Stimulated activated CD8-positive, alpha-beta memory T cell treated with anti-CD3 and anti-CD28 coated beads, Interleukin-4, amount 100 ng/mL, for 48 hours (primary cell): ENCODE results near the gene COL11A2.

Experiments used
- DNase-seq: peaks from one replicate; pipeline ENCODE4 v3.0.0-alpha.2; 2020

COL11A2 gene

DNA sequence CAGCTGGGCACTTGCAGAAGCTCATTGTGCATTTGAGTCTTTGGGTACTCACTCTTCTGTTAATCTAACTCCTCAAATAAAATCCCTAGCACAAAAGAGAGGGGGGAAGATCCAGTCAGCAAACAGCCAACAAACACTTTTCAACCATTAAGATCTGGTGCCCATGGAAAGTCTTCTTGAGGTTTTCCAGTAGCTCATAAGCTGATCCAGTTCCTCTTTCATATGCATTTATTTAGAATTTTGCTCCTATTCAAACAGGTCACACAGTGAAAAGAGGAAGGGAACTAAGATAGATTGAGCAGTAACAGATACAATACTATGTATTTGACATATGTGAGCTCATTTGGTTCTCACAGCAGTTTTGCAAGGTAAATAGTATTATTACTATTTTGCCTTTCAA lies 77.9 kb downstream of the COL11A2 start:
- DNase-seq, result no peak

- no peak for DNase-seq
These were observed 78.5 kb downstream of the COL11A2 start for GRCh38 chr6:33113755-33114154.
